Muscle layer of duodenum (tissue), 2 donors: ENCODE results near the gene NT5DC2.

Experiments used
- H3K27ac ChIP-seq: one replicate; pipeline ENCODE4 v1.7.0; 2013; ENCODE audit warnings: mild to moderate bottlenecking, low read length
- H3K27me3 ChIP-seq: one replicate; pipeline ENCODE4 v1.7.0; 2013; ENCODE audit warnings: low read depth, mild to moderate bottlenecking, control low read depth, low read length
- H3K36me3 ChIP-seq, 2 donors: one replicate each; pipeline ENCODE4 v1.7.0; 2013; ENCODE audit warnings: low read length in 2 of 2, control low read depth in 1 of 2, mild to moderate bottlenecking in 1 of 2; ENCODE audit not compliant: insufficient read depth in 2 of 2, control insufficient read depth in 1 of 2
- H3K4me1 ChIP-seq, 2 donors: one replicate each; pipeline ENCODE4 v1.7.0; 2013; ENCODE audit warnings: low read length in 2 of 2, mild to moderate bottlenecking in 2 of 2, control low read depth in 1 of 2, moderate library complexity in 1 of 2; ENCODE audit not compliant: insufficient read depth in 2 of 2, control insufficient read depth in 1 of 2
- H3K4me3 ChIP-seq, 2 donors: one replicate each; pipeline ENCODE4 v1.7.0; 2013; ENCODE audit warnings: low read length in 2 of 2, low read depth in 1 of 2, mild to moderate bottlenecking in 1 of 2
- H3K9me3 ChIP-seq, 2 donors: one replicate each; pipeline ENCODE4 v1.7.0; 2013; ENCODE audit warnings: low read length in 2 of 2, control low read depth in 1 of 2, mild to moderate bottlenecking in 1 of 2; ENCODE audit not compliant: control insufficient read depth in 1 of 2
- donor health status: healthy.

The NT5DC2 gene

DNA sequence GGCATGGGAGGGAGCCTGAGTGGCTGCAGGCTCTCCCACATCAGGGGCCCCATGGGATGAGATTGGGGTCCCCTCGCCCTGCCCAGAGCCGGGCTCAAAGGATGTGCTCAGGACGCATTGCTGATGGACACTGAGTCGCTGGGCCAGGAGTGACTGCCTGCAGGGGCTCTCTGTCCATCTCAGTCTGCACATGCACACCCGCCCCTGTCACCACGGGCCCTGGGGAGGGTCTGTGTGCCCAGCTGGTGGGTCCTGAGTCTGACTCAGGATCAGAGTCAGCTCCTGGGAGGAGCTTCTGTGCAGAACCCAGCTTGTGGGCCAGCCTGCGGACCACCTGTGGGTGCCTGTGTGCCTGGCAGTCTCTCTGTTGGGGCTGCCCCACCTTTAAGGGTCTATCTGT is 20.4 kb downstream of the NT5DC2 start:
- Histone ChIP-seq H3K9me3 (no peaks in the 10 kb centered on the region), H3K4me1 (no peaks in the 10 kb centered on the region), H3K4me3 (no peak overlapping the region), H3K27me3 (no peaks in the 10 kb centered on the region), H3K36me3 (no peaks in the 10 kb centered on the region), H3K27ac (no peak overlapping the region)

DNA sequence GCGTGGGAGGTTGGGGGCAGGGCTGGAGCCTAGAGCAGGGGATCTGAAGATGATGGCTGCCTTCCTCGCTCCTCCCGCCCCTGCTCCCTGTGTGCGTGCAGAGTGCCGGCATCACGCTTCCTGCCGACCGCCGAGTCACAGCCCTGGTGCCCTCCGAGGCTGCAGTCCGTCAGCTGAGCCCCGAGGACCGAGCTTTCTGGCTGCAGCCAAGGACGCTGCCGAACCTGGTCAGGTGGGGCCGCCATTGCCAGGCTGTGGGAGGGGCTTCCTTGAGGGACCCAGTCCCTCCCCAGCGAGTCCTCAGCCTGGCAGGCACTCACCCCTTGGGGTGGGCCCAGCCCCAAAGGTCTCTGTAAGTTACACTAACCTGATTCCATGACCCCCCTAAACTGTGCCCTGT is 20.9 kb downstream of the NT5DC2 start:
- Histone ChIP-seq H3K4me1 (no peaks in the 10 kb centered on the region), H3K4me3 (no peak overlapping the region), H3K9me3 (no peaks in the 10 kb centered on the region), H3K27ac (no peak overlapping the region), H3K27me3 (no peaks in the 10 kb centered on the region), H3K36me3 (no peaks in the 10 kb centered on the region)

DNA sequence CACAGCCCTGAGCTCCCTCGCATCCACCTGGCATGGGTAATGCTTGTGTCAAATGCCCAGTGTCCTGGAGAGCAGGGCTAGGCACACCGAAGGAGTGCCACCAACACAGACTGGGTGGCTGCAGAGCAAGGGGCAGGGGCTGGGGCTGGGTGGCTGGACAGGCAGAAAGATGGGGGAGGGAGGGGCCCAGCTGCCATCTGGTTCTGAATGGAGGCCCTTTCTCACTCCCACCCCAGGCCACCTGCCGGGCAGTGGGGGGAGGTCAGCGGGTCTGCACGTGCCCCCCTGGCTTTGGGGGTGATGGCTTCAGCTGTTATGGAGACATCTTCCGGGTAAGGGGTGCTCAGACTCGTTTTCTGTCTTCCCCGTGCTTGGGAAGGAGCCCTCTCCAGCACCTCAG is 21.6 kb downstream of the NT5DC2 start:
- Histone ChIP-seq H3K9me3 (no peaks in the 10 kb centered on the region), H3K27me3 (no peaks in the 10 kb centered on the region), H3K36me3 (no peaks in the 10 kb centered on the region), H3K27ac (no peak overlapping the region), H3K4me1 (no peaks in the 10 kb centered on the region), H3K4me3 (no peak overlapping the region)

DNA sequence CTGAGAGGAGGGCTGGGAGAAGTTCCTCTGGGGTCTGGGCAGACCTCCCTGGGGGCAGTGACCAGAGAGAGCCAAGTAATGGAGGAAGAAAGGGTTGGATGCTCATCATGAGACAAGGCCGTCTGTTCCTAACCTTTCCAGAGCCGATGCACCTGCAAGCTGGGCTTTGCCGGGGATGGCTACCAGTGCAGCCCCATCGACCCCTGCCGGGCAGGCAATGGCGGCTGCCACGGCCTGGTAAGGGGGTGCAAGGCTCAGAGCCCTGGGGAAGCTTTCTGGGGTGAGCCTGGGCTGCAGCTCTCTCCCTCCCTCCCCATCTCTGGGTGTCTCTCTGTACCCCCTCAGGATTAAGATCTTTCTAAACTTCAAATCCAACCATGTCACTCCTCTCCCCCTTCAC is 22.1 kb downstream of the NT5DC2 start:
- no peak overlapping the region for H3K4me3 ChIP-seq
- H3K27me3 ChIP-seq, result no peaks in the 10 kb centered on the region
- no peaks in the 10 kb centered on the region for H3K36me3 ChIP-seq
- no peak overlapping the region for H3K27ac ChIP-seq
- H3K9me3 ChIP-seq, result no peaks in the 10 kb centered on the region
- no peaks in the 10 kb centered on the region for H3K4me1 ChIP-seq

- H3K4me1 ChIP-seq, result no peaks in the 10 kb centered on the region
- no peak overlapping the region for H3K27ac ChIP-seq
- no peaks in the 10 kb centered on the region for H3K9me3 ChIP-seq
- H3K4me3 ChIP-seq, result no peak overlapping the region
- H3K27me3 ChIP-seq, result no peaks in the 10 kb centered on the region
- H3K36me3 ChIP-seq, result no peaks in the 10 kb centered on the region
Measured at GRCh38 chr3:52509753-52510328, 23.8 kb downstream of the NT5DC2 start.

DNA sequence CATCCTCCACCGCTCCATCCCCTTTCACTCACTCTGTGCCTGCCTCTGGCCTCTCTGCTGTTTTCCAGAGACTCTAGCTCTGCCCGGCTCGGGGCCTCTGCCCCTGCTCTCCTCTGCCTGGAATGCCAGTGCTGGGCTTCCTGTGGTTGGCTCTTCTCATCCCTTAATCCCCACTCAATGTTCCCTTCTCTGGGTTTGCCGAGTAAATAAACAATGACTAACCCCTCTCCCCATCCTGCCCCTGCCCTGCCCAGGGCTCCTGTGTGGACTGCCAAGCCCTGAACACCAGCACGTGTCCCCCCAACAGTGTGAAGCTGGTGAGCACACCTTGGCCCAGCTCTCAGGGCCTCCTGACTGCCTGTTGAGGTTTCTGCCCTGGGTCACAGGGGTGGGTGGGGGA is 26.3 kb downstream of the NT5DC2 start:
- Histone ChIP-seq H3K36me3 (no peaks in the 10 kb centered on the region), H3K27ac (no peak overlapping the region), H3K4me3 (no peak overlapping the region), H3K4me1 (no peaks in the 10 kb centered on the region), H3K27me3 (no peaks in the 10 kb centered on the region), H3K9me3 (no peaks in the 10 kb centered on the region)

DNA sequence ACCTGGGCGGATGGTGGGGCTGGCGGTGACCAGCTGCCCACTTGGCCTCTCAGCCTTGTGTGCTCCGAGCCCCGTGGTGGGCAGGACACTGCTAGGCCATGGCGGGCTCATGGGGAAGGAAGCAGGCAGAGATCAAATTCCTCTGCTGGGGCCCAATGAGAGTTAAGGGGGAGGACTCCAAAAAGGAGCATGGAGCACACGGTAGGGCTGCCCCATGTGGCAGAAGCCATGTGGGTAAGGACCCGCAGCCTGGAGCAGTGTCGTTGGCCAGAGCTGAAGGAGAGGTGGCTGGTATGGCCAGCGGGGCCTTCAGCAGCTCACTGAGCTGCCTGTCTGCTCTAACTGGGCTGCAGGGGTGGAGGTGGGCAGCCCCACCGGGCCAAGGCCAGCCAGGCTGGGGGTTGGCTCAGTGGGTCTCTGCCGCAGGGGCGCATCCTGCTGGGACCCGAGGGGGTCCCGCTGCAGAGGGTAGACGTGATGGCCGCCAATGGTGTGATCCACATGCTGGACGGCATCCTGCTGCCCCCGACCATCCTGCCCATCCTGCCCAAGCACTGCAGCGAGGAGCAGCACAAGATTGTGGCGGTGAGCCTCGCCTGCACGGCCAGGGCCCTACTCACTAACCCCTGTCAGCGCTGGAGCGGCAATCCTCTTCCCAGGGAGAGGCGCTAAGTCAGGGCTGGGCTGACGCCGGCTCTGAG is 27.2 kb downstream of the NT5DC2 start:
- H3K36me3 ChIP-seq, result no peaks in the 10 kb centered on the region
- no peak overlapping the region for H3K27ac ChIP-seq
- H3K9me3 ChIP-seq, result no peaks in the 10 kb centered on the region
- no peak overlapping the region for H3K4me3 ChIP-seq
- no peaks in the 10 kb centered on the region for H3K4me1 ChIP-seq
- no peaks in the 10 kb centered on the region for H3K27me3 ChIP-seq

DNA sequence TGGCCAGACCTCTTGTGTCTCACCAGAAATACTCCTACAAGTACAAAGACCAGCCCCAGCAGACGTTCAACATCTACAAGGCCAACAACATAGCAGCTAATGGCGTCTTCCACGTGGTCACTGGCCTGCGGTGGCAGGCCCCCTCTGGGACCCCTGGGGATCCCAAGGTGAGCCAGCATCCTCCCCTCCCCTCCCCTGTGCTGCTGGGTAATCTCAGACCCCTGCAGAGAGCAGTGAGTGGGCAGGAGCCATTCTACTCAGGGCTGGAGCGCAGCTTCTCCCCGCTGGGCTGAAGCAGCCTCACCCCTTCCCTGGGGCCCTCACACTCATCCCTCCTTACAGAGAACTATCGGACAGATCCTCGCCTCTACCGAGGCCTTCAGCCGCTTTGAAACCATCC is 28.7 kb downstream of the NT5DC2 start:
- Histone ChIP-seq H3K36me3 (no peaks in the 10 kb centered on the region), H3K27ac (no peak overlapping the region), H3K4me1 (no peaks in the 10 kb centered on the region), H3K4me3 (no peak overlapping the region), H3K9me3 (no peaks in the 10 kb centered on the region), H3K27me3 (no peaks in the 10 kb centered on the region)

- H3K36me3 ChIP-seq, result no peaks in the 10 kb centered on the region
- H3K27ac ChIP-seq, result no peak overlapping the region
- H3K4me3 ChIP-seq, result no peak overlapping the region
- H3K9me3 ChIP-seq, result no peaks in the 10 kb centered on the region
- H3K27me3 ChIP-seq, result no peaks in the 10 kb centered on the region
- H3K4me1 ChIP-seq, result peaks cover 0 to 4% of the 10 kb centered on the region in 2 donors
Measured at GRCh38 chr3:52503788-52504424, 29.8 kb downstream of the NT5DC2 start.

- Histone ChIP-seq H3K27me3 (no peaks in the 10 kb centered on the region), H3K36me3 (no peaks in the 10 kb centered on the region), H3K4me3 (no peak overlapping the region), H3K4me1 (peaks cover 0 to 6% of the 10 kb centered on the region in 2 donors), H3K27ac (no peak overlapping the region), H3K9me3 (no peaks in the 10 kb centered on the region)
Measured at GRCh38 chr3:52502808-52503350, 30.8 kb downstream of the NT5DC2 start.

GRCh38 chr3:52502001-52502400 is 31.7 kb downstream of the NT5DC2 start:
- Histone ChIP-seq H3K27ac (no peak overlapping the region), H3K36me3 (no peaks in the 10 kb centered on the region), H3K27me3 (no peaks in the 10 kb centered on the region), H3K4me3 (no peak overlapping the region), H3K9me3 (no peaks in the 10 kb centered on the region), H3K4me1 (peaks cover 0 to 6% of the 10 kb centered on the region in 2 donors)
